ENCODE measurements around the gene EIF3J.

DNA sequence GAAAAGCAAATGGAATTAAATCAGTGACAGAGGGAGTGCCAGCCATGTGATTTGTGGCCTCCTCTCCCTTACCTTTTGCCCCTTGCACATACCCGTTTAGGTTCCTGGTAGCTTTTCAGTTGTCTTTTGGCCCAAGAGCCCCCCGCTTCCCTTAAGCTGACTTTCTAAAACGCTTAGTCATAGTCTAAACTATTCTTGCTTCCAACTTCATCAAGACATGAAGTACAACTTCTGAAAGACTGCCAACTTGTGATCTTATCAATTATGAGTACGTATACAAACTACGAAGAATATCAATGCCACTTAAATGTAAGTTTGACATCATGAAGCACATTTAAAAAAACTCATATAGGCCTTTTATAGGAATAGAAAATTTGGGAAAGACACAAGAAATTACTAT is 61.9 kb downstream of the EIF3J start:
- no peak for TF ChIP-seq ZNF274 (IDR thresholded peaks at IDR 0.05; ENCODE audit: low read depth, low read length)
- TF ChIP-seq SUZ12 (IDR thresholded peaks at IDR 0.05; ENCODE audit: extremely low read depth, insufficient read depth, insufficient read length): no peak
- no peak for TF ChIP-seq YY1 (IDR thresholded peaks at IDR 0.05; ENCODE audit: insufficient read depth, insufficient read length)

Measured in NT2/D1 (cell line).